ENCODE measurements around the gene PKP3. TPM values are rescaled to one million over a fixed set of nuclear protein-coding genes. Genes with fewer than 3 reads are reported as not detected.
A peak's percentile ranks its signal among the peaks of the same experiment; 100 is the strongest.

PKP3 gene
- total and polyA plus RNA-seq, 9 of the 15 experiments (the other 6 are each of a cell fraction or from before 2014, with no cell fraction given) = 0.11 to 110 (median 30.7) TPM

- TF ChIP-seq ZNF395 (CRISPR knock-in tag; IDR thresholded peaks at IDR 0.05) (peak; percentile 80), ZNF407 (IDR thresholded peaks at IDR 0.05; ENCODE audit: low read depth) (no peak), E2F6 (IDR thresholded peaks at IDR 0.05; ENCODE audit: borderline replicate concordance in 1 of 2, extremely low read depth in 1 of 2, insufficient read depth in 1 of 2, insufficient read length in 1 of 2, low read depth in 1 of 2, low read length in 1 of 2, poor library complexity in 1 of 2, severe bottlenecking in 1 of 2) (peak; percentile 12 to 28), CEBPG (CRISPR knock-in tag; IDR thresholded peaks at IDR 0.05) (no peak), CEBPG (tag; conservative IDR thresholded peaks at IDR 0.05 in 1 of 2, IDR thresholded peaks at IDR 0.05 in 1 of 2) (no peak), NFIC (IDR thresholded peaks at IDR 0.05) (no peak), ZBTB5 (IDR thresholded peaks at IDR 0.05) (no peak), PML (IDR thresholded peaks at IDR 0.05; ENCODE audit: low read length) (no peak), RCOR1 (IDR thresholded peaks at IDR 0.05; ENCODE audit: borderline replicate concordance in 1 of 2, low read depth in 2 of 2, low read length in 2 of 2) (peak in 1 of 2 experiments; percentile 75; a peak in 2 of 4 replicates), ZNF121 (CRISPR knock-in tag; conservative IDR thresholded peaks at IDR 0.05) (no peak)
- TF ChIP-seq, protein P1, sequence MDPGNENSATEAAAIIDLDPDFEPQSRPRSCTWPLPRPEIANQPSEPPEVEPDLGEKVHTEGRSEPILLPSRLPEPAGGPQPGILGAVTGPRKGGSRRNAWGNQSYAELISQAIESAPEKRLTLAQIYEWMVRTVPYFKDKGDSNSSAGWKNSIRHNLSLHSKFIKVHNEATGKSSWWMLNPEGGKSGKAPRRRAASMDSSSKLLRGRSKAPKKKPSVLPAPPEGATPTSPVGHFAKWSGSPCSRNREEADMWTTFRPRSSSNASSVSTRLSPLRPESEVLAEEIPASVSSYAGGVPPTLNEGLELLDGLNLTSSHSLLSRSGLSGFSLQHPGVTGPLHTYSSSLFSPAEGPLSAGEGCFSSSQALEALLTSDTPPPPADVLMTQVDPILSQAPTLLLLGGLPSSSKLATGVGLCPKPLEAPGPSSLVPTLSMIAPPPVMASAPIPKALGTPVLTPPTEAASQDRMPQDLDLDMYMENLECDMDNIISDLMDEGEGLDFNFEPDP (CRISPR knock-in tag; IDR thresholded peaks at IDR 0.05) = no peak
Measured at GRCh38 chr11:449889-450808, 56.1 kb downstream of the PKP3 start, which contains the start of gene PTDSS2 (continued).

All from K562 (cell line).